CD1c-positive myeloid dendritic cell (primary cell): Measurements from ENCODE around the gene CDC27.
"Not testable (repeated sequence)": the region's sequence is repeated elsewhere in the genome, so short reads cannot be mapped to it uniquely, and the experiment has no call there.

ENCODE experiments used
- DNase-seq: peaks from one replicate; pipeline ENCODE4 v3.0.0-alpha.2; 2016; ENCODE audit errors: extremely low spot score

Gene CDC27

DNA sequence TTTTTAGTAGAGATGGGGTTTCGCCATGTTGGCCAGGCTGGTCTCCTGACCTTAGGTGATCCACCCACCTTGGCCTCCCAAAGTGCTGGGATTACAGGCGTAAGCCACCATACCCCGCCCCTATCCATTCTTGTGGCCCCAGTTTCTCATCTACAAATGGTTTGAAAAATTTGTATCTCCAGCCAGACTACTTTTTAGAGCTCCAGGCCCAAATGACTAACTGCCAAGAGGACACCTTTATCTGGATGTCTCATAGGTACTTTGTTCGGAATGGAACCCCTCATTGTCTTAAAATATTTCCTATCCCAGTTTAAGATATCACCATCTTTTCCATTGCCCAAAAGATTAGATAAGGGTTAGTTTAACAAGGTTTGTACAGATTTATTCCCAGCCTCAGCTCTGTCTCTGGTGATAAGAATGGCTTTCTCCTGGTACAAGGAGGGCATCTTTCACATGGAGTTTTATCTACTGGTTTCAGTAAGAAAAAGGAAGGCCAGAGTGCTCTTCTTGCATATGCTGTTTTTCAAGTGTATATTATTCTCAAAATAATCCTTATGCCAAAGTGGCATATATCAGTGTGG lies 4.9 kb upstream of the CDC27 start:
- no peak for DNase-seq

DNA sequence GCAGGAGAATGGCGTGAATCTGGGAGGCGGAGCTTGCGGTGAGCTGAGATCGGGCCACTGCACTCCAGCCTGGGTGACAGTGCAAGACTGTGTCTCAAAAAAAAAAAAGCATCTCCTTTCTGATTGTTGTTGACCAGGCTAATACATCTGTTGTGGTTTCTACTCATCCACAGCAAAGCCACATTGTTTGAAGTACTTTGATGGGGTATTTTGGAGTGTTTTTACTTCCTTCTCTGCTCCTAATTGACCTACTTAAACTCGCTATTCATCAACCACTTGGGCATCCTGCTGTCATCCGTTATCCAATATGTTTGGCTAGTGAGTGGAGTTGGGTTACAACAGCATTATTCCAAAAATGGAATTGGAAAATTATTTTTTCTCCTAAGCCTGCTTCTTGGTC lies 3.5 kb upstream of the CDC27 start:
- DNase-seq = no peak

DNA sequence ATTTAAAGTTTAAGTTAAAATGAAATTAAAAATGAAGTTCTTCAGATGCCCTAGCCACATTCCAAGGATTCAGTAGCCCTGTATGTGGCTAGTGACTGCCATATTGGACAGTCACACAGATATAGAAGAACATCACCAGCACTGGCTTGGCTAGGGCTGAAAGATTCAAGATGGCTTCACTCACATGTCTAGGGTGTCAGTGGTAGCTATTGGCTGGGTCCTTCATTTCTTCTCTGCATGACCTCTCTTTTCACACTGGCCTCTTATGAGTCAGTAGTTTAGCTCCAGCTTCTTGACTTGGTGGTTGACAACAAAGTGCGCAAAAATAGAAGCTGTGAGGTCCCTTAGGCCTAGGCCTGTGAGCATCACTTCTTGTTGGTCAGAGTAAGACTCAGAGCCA lies 1.7 kb upstream of the CDC27 start:
- DNase-seq = no peak

DNA sequence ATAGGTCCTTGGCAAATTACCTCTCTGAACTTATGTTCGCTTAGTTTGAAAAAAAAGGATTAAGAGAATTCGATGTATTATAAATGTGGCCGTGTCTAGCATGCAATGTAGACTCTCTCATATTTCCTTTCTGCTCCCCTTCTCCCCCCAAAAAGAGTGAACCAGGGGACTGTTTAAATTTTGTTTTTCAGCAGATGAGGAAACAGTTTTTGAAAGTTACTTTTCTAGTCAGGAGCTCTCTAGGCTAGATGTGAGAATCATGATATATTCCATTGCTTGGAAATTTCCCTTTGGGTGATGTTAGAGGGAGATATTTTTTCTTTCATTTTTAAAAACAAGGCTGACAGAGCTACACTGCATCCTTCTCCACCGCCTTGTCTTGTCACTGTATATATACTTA lies 1.1 kb upstream of the CDC27 start:
- no peak for DNase-seq

DNA sequence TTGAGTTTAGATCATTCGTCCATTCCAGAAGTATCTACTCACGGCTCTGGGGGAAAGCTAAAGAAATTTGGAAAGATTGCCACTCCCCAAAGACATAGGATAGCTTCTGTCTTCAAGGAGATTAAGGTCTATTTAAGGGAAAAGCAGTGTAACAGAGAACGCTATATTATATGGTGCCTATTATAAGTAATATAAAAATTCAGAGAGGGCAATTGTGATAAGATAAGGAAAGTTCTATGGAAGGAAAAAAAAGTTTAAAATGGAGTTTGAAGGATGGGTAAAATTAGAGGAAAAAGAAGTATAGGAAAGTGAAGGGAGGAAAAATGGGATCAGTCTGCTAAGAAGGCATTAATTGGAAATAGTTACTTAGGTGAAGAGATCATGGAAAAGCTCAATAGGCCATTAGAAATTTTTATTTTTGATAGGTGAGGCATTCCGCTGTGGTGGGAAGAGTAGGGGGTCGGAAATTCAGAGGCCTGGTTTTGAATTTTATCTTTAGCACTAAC lies 690 bp upstream of the CDC27 start:
- DNase-seq = no peak

DNA sequence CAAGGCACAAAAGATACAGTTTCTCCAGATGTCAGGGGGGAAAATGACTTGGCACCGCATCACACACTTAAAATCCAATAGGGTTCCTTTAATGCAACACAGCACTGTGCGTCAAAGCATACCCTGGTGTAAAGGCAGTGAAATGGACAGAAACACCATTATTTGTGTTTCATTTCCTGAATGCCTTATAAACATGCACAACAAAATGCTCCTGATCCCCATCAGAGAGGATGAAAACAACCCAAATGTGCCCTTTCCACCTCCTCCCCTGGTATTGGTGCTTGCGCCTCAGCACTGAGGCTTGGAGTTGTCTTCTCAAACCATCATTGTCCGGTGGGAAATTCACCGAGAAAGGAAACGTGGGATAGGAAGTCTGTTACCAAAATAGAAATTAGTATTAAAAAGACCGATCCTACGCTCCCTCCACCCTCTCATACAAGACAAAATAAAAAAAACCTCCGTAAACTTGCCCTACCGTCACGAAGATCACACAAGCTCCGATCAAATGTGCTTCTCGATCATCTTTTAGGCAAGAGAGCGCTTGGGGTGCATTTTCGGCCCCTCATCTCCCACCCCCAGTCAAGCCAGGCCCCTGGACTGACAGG lies 722 bp downstream of the CDC27 start:
- DNase-seq = peak; percentile 57

DNA sequence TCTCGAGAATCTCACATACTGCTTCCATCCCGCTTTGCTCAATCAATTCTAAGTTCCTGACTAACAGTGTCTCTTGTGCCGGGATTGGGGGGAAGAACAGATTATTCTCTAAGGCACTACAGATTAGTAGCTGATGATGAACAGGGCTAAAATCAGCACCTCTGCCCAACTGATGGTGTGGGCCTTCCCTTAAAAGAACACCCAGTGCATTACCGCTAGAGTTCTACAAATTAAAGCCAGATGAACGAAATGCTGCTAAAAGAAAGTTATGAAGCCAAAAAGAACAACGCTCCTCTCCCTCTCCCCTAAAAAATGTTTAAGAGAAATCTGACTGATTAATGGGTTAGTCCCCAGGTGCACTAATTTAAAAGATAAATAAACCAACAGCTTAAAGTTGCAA lies 4.4 kb downstream of the CDC27 start:
- DNase-seq = no peak

DNA sequence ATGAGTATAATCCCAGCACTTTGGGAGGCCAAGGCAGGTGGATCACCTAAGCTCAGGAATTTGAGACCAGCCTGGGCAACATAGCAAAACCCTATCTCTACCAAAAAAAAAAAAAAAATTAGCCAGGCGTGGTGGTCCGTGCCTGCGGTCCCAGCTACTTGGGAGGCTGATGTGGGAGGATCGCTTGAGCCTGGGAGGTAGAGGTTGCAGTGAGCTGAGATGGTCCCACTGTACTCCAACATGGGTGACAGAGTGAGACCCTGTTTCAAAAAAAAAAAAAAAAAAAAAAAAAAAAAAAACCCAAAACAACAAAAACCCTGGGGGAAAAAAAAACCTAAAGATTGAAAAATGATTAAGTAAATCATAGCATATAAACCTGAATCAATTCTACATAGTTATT lies 8.1 kb downstream of the CDC27 start:
- not testable (repeated sequence) for DNase-seq

DNA sequence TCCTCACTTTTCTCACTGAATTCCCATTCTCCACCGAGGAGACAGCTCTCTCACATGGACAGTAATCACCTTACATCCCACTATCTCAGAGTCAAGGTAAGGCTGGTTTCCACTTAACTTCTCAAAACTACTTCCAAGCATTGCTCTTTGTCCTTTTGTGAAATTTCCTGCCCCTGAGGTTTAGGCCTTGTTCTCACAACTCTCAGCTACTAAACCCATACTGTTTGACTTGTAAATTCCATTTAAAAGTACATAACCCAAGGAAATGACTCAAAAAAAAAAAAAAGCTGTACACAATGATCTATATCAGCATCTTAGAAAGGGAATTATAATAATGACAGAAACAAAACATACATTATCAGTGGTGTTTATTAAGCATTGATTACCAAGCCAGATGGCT lies 8.8 kb downstream of the CDC27 start:
- no peak for DNase-seq

DNA sequence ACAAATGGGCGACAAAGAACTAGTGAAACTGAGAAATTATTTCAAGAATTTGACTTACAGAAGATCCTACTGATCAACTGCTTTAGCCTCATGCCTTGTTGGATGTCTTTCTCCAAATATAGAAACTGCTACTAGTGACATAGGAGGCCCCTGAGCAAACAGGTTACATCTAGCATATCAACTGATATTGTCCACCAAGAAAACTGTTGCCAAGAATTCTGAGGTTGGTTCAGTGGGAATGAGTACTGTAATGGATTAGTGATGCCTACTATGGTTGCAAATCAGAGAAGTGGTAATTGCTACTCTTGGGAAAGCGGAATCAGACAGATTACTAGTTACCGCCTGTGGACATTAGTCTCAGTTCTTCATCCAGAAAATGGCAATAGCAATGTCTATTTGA lies 10.0 kb downstream of the CDC27 start:
- DNase-seq = no peak

DNA sequence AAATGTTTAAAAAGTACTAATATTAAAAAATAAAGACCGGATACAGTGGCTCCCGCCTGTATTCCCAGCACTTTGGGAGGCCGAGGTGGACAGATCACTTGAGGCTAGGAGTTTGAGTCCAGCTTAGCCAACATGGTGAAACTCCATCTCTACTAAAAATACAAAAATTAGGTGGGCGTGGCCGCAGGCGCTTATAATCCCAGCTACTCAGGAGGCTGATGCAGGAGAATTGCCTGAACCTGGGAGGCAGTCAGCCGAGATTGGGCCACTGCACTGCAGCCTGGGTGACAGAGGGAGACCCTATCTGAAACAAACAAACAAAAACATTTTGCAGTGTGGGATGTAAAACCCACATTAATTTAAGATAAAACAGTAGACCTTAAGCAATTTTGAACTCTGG lies 11.8 kb downstream of the CDC27 start:
- no peak for DNase-seq

DNA sequence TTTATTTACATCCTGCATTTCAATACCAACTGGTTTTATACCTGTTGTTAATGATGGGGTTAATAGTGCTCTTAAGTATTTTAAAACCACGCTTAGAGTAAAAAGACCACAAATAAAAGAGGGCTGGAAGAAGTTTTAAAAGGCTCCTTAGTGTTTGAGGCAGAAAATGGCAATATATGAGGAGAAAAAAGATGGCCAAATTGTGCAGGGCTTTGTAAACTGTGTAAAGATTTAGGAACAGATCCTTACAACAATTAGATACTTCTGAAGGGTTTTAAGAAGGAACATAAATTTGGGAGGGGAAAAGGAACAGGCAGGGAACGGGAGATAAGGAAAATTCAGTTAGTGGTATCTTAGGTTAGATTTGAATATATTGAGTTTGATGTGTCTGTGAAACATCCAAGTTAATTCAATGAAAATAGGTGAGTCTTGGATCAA lies 12.7 kb downstream of the CDC27 start:
- no peak for DNase-seq

DNA sequence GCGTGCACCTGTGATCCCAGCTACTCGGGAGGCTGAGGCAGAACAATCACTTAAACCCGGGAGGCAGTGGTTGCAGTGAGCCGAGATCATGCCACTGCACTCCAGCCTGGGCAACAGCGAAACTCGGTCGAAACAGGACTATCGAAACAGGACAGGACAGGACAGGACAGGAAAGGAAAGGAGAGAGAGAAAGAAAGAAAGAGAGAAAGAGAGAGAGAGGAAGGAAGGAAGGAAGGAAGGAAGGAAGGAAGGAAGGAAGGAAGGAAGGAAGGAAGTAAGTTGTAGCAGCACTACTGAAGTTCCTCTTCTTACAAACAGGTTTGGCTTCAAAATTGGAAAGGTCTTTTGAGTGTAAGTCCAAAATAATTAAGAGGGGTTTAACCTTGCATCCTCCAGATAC lies 14.3 kb downstream of the CDC27 start:
- not testable (repeated sequence) for DNase-seq

DNA sequence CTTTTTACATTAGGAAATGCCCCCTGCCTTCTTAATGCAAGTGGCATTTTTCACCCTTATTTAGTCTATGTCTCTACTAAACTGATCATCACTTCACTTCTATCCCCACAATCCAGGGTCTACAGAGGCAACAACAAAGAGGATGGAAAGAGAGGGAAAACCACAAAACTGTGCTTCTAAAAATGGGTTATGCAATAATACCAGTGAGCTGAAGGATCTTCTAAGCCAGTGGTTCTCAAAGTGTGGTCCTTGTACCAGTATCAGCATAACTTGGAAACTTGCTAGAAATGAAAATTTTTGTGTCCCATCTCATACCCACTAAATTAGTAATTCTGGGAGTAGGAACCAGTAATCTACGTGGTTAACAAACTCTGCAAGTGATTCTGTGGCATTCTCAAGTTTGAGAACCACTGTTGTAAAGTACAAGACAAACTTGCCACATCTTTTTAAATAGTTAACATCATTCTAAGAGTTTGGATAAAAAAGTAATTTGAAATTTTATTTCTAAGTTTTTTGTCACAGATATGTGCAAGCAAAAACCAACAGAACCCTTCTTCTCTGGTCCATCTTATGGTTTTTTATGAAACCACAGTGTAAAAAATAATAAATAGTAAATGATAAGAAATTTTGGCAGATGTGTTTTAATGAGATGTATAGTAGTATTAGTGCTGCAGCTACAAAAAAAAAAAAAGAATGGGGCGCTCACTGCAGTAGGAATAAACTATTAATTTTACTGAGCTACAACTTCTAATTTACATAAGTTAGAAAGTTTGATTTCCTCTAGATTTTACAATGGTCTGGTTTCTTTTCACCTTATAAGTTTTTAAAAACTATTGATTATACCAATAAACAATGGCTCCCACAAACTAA lies 16.2 kb downstream of the CDC27 start:
- DNase-seq = no peak

DNA sequence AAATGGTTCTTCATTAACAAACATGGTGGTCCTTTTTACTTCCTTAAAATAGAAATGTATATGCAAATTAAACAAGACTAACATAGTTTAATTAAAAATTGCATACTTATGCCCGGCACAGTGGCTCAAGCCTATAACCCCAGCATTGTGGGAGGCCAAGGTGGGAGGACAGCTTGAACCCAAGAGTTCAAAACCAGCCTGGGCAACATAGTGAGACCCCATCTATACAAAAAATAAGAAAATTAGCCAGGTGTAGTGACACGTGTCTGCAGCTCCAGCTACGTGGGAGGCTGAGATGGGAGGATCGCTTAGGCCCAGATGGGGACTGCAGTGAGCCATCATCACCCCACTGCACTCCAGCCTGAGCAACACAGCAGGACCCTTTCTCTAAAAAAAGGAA lies 18.4 kb downstream of the CDC27 start:
- DNase-seq = no peak

DNA sequence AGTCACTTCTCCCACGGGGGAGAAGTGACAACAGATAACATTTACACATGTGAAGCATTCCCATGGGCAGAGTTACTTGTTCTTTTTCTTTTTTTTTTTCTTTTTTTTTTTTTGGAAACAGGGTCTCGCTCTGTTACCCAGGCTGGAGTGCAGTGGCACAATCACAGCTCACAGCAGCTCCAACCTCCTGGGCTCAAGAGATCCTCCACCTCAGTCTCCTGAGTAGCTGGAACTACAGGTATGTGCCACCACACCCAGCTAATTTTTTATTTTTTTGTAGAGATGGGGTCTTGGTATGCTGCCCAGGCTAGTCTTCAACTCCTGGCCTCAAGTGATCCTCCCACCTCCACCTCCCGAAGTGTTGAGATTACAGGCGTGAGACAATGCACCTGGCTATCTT lies 20.2 kb downstream of the CDC27 start:
- DNase-seq = not testable (repeated sequence)

DNA sequence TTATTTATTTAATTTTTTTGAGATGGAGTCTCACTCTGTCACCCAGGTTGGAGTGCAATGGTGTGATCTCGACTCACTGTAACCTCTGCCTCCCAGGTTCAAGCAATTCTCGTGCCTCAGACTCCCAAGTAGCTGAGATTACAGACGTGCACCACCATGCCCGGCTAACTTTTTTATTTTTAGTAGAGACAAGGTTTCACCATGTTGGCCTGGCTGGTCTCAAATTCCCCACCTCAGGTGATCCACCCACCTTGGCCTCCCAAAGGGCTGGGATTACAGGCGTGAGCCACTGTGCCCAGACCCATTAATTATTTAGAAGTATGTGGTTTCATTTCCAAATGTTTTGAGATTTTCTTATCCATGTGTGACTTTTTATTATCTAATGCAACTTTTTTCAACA lies 22.2 kb downstream of the CDC27 start:
- not testable (repeated sequence) for DNase-seq

DNA sequence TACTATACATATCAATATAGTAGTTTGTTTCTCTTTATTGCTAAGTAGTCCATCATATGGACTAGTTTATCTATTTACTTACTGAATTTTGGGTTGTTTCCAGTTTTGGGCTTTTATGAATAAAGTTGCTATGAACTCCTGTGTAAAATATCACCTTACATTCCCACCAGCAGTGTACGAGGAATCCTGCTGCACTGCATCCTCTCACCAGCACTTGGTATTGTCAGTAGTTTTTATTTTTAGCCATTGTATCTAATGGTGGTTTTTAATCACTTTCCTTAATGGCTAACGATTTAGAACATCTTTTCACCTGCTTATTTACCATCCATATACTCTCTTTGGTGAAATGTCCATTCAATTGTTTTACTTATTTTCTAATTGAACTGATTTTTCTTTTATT lies 24.0 kb downstream of the CDC27 start:
- no peak for DNase-seq

DNA sequence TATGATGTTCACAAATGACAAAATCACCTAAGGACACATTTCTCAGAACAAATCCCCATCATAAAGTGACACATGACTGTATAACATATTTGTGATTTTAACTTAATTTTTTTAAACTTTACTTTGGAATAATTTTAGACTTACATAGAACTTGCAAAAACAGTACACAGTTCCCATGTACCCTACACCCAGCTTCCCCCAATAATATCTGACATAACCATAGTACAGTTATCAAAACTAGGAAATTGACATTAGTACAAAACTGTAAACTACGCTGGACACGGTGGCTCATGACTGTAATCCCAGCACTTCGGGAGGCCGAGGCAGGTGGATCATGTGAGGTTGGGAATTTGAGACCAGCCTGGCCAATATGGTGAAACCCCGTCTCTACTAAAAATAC lies 24.8 kb downstream of the CDC27 start:
- DNase-seq = no peak

DNA sequence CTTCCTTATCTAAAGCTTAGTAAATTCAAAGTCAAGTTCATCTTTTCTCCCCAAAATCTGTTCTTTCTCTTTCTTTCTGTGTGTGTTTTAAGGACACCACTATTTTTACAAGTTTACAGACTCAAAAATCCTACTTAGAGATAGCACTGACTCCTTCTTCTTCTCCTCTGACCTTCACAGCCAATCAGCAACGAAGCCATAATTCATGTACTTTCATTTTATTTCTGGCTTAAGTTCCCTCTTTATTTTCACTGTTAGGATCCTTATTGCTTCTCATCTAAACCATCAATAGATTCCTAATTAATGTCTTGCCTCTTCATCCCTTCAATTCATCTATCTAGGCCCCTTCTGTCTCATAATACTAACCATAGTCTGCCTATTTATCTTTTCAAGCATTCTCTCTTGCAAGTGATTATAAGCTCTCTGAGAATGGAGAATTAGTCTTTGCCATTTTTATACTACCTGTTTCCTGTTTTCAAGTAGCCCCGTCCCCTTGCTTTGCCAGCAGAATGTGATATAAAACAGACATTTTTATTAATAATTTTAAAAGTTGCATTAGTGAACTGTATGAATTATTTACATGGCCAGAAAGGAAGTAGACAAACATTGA lies 27.0 kb downstream of the CDC27 start:
- DNase-seq = peak; percentile 3

DNA sequence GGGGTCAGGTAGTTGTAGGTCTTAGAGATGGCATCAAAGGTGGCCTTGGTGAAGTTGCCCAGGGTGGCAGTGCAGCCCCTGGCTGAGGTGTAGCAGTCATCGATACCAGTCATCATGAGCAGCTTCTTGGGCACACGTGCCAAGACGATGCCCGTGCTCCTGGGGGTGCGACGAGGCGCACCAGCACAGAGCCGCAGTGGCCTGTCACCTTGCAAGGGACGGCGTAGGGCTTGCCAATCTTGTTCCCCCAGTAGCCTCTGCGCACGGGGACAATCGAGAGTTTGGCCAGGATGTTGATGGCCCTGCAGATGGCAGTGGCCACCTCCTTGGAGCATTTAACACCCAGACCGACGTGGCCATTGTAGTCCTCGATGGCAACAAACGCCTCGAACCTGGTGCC lies 29.8 kb downstream of the CDC27 start:
- no peak for DNase-seq

DNA sequence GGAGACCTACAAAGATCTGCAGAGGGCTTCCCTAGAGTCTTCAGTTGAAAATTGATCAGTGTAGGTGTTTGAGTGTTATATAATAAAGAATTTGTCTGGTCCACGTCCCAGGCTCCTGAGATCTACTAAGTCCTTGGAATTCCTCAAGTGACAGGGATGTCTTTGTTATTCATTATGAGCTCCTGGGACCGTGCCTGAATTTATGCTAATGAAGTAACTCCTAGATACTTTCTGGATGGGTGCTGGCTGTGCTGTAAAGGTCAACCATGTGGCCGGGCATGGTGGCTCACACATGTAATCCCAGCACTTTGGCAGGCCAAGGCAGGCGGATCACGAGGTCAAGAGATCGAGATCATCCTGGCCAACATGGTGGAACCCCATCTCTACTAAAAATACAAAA lies 43.7 kb downstream of the CDC27 start:
- no peak for DNase-seq

DNA sequence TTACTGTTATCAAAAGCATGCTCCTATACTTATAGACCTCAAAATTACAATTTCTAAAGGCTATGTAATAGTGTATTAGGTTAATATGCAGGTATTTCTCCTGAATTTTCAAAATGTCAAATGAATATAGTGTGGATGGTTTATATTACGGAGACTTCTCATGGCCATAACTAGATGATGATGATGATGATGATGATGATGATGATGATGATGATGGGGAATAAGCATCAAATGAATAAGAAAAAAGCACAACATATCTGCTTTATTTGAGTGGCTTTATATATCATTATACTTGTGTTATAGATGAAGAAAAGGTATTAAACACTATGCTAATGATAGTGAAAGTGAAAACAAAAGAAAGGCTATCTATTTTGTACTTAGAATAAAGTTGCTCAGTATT lies 53.9 kb downstream of the CDC27 start:
- no peak for DNase-seq
